Measurements from ENCODE around the gene NCSTN.

The NCSTN gene

DNA sequence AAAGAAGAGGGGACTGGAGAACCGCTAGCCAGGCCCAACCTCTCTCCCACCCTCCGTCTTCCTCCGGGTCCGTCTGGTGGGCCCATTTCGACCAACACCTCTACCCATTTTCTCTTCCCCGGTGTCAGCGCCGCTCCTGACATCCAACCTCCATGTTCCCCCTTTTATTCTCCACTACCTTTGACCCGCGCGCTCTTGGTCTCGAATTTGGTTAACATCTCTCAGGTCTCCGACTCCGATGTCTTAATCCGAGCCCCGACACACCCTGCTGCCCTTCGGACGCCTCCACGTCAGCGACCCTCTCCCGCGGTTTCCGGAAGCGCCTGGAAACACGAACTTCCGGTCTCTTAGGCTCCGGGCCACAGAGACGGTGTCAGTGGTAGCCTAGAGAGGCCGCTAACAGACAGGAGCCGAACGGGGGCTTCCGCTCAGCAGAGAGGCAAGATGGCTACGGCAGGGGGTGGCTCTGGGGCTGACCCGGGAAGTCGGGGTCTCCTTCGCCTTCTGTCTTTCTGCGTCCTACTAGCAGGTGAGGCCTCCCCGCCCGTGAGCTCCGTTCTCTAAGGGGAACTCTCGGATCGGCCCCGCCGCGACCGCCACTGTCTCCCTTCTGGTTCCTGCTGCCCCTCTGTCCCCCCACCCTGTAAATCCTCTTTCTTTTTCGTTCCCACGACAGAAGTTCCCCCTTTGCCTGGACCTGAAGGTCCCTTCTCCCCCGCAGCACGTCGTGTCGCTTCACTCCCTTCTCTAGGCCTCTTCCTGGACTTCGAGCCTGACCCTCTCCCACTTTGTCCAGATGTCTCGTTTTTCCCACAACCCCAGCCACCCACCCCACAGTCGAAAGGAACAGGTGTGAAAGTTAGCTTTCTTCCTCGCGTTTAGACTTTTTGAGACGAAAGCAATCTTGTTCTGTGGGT, at the start of gene NCSTN, which contains the start of gene COPA:
Gene NCSTN (plus strand): TSS at position 431 of the 917 bp plus-strand sequence. CDS start 14 bp downstream, at position 445.
Gene COPA (minus strand): TSS at position 298 of the 917 bp plus-strand sequence. CDS start 80 bp downstream, at position 218.
- peak; percentile 95 for DNase-seq (ENCODE audit: low spot score)

DNA sequence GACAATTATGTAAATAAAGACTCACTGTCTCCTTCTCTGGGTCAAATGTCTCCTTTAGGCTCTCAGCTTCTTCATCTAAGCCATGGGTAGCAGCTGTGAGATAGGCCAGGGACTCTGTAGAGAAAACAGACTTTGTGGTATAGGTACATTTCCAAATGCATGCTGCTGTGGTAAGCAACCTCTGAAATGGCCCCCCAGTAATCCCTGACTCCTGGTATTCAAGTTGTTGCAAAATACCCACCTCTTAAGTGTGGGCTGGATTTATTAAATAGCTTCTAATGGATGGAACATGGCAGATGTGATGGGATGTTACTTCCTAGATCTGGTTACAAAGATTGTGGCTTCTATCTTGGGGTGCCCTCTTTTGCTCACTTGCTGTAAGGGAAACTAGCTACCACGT, 47.1 kb upstream of the NCSTN start:
- no peak for DNase-seq (ENCODE audit: low spot score)

DNA sequence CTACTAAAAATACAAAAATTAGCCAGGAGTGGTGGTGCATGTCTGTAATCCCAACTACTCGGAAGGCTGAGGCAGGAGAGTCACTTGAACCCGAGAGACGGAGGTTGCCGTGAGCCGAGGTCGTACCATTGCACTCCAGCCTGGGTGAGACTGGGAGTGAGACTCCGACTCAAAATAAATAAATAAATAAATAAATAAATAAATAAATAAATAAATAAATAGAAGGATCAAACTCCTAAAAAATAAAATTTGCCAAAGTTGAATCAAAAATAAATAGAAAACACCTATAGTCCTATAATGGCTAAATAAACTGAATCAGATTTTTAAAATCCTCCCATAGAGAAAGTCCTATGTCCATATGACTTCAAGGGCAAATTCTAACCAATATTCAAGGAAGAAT, 43.0 kb upstream of the NCSTN start:
- DNase-seq (ENCODE audit: low spot score): no peak

DNA sequence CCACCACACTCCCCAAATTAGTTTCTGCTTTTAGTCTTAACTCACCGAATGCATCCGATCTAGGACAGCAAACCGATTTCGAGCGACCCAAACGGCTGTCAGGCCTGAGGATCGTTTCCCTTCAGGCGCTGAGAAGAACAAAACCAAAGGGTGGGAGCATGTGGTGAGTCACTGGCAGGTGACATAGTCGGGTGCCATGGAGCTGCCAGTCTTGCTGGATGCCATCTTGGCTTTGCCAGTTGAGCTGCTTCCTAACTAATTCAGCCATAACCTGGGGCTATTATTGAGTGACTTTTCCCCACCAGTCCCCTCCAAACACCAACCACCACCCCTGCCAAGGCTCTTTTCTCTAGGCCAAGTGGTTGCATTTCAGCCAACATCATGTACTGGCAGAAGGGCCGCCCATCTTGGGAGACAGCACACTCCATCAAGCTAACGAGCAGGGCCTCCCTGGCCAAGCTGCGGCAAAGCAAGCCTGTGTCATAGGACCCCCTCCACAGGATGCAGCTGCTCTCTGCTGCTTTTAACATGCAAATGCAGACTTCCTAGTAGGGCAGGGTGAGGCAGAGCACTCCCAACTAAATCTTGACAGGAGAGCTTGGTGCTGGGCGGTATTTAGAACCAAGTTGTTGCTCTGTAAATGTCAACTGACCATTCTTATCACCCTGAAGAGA, 35.9 kb upstream of the NCSTN start:
- DNase-seq (ENCODE audit: low spot score): no peak

DNA sequence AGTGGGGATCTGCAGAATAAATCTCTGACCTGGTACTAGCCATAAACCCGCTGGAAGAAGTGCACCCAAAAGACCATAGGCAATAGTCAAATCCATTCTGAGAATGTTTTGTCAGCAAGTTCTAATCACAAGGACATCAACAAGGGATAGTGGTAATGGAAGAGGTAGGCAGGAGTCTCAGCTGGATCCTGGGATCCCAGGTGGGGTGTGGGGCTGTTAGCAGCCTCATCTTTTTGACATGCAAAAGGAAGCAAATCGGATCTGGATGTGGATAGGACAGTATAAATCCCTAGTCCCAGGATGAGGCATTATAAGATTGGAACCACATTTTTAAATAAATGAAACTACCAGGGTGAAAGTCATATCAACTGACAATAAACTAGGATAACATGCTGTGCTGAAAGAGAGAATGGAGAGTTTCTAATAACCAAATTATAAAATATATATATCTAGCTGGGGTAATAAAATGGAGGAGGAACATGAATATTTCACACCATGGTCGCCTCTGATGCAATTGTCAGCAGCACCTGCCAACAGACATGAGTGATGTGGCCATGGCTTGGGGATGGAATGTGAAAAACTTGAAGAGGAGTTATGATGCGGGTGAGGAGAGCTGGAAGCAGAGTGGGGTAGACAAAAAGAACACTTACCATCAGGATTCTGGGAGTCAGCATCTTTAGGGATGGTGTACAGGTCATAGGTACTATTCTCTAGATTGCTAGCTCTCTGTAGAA, 34.6 kb upstream of the NCSTN start:
- no peak for DNase-seq (ENCODE audit: low spot score)

DNA sequence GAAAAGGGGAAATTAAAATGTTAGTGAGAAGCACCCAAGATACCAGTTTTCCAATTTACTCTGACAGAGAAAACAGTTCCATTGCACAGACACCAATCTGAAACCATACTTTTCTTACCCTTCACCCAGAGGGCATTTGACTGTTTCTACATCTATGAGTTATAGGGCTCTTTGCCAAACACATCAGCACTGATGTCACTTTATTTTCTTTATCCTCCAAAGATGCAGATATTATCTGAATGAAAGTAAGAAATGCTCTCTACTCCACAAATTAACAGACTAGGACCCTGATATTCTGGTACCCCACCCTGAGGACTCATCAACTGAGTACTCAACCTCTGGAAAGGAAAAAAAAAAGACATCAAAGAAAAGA, 34.0 kb upstream of the NCSTN start:
- DNase-seq (ENCODE audit: low spot score): no peak

DNA sequence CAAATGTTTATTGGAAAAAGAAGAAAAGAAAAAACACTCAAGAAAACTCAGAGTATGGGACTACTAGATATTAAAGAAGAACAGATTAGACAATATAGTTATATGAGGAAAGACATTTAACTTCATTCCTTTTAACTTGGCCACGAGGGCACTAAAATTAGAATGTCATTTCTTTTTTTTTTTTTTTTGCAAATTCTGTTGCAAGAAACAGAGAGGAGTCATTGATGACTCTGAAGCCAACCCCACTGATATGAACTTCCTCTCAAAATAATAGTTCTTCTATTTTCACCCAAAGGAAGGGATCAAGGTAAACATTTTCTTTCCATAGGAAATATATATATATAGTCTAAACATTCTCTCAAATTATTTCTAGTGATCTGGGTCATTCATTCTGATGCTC, 33.6 kb upstream of the NCSTN start:
- no peak for DNase-seq (ENCODE audit: low spot score)

DNA sequence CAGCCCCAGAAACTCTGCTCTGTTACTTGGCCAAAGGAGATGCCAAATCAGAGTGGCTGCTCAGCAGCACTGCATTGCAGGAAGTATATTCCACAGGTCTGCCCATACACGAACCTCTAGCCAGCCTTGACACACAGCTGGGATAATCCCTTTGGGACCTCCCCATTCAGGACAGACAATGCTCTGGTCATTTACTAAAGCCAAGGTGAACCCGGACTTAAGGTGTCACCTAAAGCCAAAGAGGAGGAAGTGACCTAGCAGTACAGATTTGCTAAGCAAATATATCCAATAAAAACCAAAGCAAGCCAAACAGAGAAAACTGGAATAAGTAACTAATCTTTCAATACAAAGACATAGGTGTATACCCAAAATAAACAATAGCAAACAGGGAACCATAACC, 27.8 kb upstream of the NCSTN start:
- DNase-seq (ENCODE audit: low spot score): no peak

DNA sequence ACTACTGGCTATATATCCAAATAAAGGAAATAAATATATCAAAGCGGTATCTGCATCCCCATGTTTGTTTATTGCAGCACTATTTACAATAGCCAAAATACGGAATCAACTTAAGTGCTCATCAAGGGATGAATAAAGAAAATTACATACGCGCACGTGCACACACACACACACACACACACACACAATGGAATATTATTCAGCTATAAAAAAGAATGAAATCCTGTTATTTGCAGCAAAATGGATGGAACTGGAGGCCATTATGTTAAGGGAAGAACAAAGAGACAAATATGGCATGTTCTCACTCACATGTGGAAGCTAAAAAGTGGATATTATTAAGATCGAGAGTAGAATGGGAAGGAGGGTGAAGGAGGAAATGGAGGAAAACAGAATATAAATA, 20.4 kb upstream of the NCSTN start:
- DNase-seq (ENCODE audit: low spot score): no peak

DNA sequence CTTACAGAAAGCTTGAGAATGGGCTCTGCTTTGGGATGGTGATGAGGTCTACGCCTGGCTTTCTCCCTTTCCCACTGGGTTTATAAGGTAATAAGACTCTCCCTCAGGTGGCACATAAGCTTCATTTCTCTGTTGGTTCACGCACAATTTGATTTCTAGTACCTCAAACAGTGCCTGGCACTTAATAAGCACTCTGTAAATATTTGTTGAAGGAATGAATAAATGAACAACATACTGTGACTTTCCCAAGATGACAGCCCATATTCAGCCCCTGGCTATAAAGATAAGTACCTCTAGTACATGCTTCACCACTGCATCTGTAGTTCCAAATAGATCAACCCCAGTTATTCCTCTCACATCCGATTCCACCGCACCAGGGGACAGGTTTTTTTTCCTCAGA, 17.9 kb upstream of the NCSTN start:
- DNase-seq (ENCODE audit: low spot score): no peak

DNA sequence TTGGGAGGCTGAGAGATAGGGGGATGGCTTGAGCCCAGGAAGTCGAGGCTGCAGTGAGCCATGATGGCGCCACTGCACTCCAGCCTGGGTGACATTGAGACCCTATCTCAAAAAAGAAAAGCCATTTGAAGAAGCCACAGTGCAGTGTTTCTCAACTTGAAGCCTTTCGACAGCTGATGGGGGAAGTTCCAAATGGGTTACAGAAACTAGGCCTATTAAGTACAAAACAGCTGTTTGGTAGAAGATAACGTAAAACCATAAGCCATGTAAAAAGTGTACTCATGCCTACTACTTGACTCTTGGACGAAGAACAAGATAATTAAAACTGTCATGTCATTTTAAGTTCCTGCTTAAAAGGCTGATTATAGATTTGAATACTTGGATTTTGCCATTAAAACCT, 16.8 kb upstream of the NCSTN start:
- DNase-seq (ENCODE audit: low spot score): no peak

DNA sequence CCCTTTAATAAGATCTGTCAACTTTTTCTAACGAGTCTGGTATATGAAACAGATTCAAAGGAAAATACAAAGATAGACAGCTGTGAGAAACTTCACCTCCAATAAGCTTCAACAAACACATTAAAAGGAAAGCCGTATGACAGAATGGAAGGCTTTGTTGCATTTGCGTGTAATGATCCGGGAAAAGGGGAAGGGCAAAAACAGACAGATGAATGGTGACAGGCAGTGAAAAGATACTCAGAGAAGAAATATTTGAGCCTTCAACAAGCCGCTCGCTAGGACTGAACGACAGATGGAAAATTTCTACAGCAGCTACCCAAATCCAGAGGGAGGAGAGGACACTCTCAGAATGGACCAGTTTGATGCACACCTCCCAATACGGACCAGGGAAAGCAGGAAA, 15.0 kb upstream of the NCSTN start:
- no peak for DNase-seq (ENCODE audit: low spot score)

DNA sequence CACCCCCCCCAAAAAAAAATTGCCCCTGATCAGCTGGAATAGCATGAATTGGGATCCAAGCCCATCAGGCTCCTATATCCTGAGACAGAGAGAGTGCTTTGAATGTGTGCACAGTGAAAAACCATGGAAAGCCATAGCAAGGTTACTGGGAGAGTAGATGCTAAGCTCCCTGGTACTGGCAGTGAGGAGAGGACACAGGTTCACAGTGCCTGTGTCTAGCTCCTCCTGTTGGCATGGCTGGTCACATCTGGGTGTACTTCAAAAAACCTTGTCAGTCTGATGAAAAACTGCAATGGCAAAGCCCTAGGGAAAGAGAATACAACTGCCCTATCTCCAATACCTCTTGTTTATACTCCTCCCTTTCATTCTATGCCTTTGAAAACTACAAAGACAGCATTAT, 13.1 kb upstream of the NCSTN start:
- no peak for DNase-seq (ENCODE audit: low spot score)

DNA sequence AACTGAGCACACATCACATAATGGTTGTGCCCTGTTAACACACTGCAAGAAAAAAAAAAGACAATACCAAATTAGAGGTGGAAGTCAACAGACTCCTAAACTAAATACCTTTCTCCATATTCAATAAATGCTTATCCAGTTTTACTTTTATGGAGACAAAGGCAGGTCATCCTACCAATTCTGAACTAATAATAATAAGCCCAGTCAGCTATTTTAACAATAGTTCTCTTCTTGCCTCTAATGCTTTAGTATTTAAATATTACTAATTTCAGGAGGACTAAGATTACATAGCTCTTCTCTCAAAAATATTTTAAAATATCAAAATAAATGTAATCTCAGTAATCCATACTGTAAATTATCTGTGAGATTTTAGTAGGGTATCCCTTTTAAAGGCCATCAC, 10.7 kb upstream of the NCSTN start:
- no peak for DNase-seq (ENCODE audit: low spot score)

DNA sequence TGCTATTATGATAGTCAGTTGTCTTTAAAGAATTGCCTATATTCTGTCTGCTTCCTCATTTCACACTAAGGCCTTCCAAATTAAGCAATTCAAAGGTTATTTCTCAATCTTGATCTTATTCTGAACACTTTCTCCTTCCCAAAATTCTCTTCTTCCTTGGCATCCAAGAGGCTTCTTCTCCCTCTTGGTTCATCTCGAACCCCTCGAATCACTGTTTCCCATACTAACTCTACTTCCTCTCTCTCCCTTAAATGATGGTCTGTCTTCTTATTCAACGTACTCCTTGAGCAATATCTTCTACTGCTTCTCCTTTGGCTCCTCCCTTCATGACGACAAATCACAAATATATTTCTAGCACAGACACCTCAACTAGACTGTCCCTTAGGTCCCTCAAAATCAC, 4.6 kb upstream of the NCSTN start:
- DNase-seq (ENCODE audit: low spot score): no peak

DNA sequence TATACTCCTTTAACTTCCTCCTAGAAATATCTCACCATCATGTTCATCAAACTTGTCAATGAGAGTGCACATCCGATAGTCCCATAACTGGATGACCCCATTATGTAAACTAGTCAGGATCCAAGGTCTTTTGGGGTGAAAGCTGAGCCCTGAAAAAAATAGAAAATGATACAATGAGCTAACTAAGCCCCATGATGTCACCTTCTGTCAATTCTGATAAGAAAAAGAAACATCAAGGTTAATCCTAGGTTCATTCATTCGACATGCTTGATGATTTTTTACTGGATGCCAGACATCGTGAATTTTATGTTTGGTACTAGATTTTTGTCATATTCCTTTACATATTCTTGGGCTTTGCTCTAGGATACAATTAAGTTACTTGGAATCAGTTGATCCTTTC, 3.0 kb upstream of the NCSTN start:
- DNase-seq (ENCODE audit: low spot score): no peak

DNA sequence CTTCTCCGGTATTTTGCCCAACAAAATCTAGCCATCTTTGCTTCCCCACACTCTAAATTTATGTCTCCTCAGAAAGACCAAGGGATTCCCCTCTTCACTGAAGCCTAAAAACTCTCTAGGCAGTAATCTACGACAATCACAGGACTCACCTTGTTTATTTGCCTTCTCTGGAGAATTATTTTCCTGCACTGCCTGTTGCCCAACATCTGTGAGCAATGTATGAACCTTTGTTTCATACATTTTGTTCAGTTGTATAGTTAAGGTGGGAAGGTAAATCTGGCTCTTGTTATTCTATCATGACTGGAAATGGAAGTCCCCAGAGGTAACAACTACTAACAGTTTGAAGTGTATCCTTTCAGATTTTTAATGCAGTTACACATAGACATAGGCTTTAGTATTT, 2.3 kb upstream of the NCSTN start:
- DNase-seq (ENCODE audit: low spot score): no peak

DNA sequence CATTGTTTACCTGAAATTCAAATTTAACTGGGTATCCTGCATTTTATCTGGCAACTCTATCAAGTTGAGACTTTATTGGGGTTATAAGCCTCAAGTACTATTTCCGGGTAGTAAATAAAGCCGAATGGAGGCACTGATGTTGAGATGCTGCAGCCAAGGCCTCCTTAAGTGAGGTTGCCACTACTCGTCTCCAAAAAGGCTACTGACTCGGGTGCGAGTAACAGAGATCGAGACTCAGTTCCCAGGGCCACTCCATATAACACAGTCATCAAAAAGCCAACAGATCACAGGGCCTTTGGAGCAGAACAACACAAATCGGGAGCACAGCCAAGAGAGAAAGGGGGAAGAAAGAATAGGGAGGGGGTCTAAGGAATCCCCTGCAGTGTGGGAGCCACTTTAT, 657 bp upstream of the NCSTN start:
- no peak for DNase-seq (ENCODE audit: low spot score)

DNA sequence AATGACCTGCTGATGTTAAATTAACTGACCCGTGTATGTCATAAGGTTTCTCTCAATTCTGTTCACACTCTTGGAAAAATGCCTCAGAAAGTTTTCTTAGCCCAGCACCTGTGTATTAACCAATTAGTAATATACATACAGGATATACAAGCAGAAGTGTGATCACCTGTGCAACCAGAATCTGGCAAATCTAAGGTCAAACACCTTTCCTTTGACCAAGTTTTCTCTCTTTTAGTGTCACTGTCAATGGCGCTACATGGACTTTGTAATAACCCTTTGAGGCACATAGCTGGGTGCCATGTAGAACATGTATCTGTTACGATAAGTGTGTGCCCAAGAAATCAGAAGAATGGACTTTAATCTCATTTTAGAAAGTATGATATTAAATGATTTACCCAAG, 1.1 kb downstream of the NCSTN start:
- no peak for DNase-seq (ENCODE audit: low spot score)

DNA sequence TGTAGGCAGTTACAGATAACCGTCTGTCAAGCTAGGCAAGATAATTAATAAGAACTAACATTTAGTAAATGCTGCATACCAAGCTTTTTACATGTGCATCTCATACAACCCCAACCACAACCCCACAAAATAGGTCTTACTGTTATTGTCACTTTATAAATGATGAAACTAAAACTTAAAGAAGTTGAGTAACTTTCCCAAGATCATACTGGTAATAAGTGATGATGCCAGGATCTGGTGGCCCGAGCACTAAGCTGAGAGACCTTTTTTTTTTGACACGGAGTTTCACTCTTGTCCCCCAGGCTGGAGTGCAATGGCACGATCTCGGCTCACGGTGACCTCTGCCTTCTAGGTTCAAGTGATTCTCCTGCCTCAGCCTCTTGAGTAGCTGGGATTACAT, 1.8 kb downstream of the NCSTN start:
- DNase-seq (ENCODE audit: low spot score): no peak

DNA sequence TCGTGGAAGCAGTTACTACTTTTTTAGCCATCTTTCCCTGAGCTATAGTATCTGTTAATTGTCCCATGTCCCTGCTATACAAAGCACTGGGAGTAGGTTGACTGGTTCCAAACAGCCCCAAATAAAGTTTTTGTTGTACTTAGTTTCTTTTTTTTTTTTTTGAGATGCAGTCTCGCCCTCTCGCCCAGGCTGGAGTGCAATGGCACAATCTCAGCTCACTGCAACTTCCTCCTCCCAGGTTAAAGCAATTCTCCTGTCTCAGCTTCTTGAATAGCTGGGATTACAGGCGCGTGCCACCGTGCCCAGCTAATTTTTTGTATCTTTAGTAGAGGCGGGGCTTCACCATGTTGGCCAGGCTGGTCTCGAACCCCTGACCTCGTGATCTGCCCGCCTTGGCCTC, 3.3 kb downstream of the NCSTN start:
- DNase-seq (ENCODE audit: low spot score): no peak

DNA sequence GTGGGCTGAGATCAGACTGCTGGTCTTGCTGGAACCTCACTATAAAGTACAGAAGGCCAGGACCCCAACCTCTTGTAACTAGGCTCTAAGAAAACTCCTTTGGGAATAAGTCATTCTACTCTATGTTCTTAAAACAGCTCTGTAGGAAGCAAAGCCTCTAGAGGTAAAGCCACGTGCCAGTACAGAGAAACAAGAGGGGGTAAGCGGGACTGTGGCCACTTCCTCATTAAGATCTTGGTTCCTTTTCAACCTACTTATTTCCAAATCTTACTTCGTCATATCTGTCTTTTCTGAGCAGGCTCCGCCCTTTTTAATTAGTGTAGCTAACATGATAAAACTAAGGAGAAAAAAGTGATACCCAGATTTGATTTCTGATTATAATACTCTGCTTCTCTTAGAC, 3.8 kb downstream of the NCSTN start:
- no peak for DNase-seq (ENCODE audit: low spot score)

DNA sequence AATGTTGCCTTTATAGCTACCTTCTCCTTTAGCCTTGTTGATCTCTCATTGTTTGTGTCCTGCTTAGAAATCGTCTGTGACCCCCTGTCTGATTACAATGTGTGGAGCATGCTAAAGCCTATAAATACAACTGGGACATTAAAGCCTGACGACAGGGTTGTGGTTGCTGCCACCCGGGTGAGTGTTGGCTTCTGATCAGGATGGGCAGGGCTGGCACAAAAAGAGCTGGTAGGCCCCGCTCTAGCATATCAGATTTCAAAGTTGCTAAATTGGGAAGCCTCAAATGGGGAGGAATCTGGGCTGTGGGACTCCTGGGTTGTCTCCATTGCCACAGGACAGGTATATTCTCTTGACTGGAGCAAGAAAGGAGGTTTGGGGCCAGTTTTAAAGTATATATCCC, 8.4 kb downstream of the NCSTN start:
- DNase-seq (ENCODE audit: low spot score): no peak
